ENCODE data around the gene RPL38.
A peak's percentile ranks its signal among the peaks of the same experiment; 100 is the strongest.

RPL38 gene

GRCh38 chr17:74190807-74191406 is 12.6 kb upstream of the RPL38 start:
- peak; percentile 55 for ATAC-seq
- no peak for TF ChIP-seq ZC3H10 (CRISPR knock-in tag; IDR thresholded peaks at IDR 0.05)

GRCh38 chr17:74192950-74193781 is 10.3 kb upstream of the RPL38 start:
- no peak for ATAC-seq
- TF ChIP-seq ZNF565 (CRISPR knock-in tag; conservative IDR thresholded peaks at IDR 0.05; ENCODE audit: low read depth) (no peak), OSR1 (CRISPR knock-in tag; IDR thresholded peaks at IDR 0.05) (no peak), ZNF8 (CRISPR knock-in tag; IDR thresholded peaks at IDR 0.05) (no peak)

- TF ChIP-seq TSHZ2 (CRISPR knock-in tag; IDR thresholded peaks at IDR 0.05): no peak
- TF ChIP-seq ESRRG (CRISPR knock-in tag; IDR thresholded peaks at IDR 0.05): no peak
- no peak for TF ChIP-seq ZFP30 (CRISPR knock-in tag; IDR thresholded peaks at IDR 0.05)
- no peak for TF ChIP-seq ZC3H10 (CRISPR knock-in tag; IDR thresholded peaks at IDR 0.05)
- TF ChIP-seq ARNTL (CRISPR knock-in tag; IDR thresholded peaks at IDR 0.05; ENCODE audit: borderline replicate concordance, low read depth): no peak
- TF ChIP-seq ZNF565 (CRISPR knock-in tag; conservative IDR thresholded peaks at IDR 0.05; ENCODE audit: low read depth): no peak
- no peak for TF ChIP-seq RARB (CRISPR knock-in tag; IDR thresholded peaks at IDR 0.05)
- TF ChIP-seq POU6F1 (CRISPR knock-in tag; IDR thresholded peaks at IDR 0.05; ENCODE audit: borderline replicate concordance, low read depth): no peak
- no peak for TF ChIP-seq GLIS3 (CRISPR knock-in tag; IDR thresholded peaks at IDR 0.05)
- TF ChIP-seq ZNF70 (CRISPR knock-in tag; IDR thresholded peaks at IDR 0.05): no peak
- TF ChIP-seq ZFP3 (CRISPR knock-in tag; IDR thresholded peaks at IDR 0.05): no peak
- TF ChIP-seq OSR1 (CRISPR knock-in tag; IDR thresholded peaks at IDR 0.05): no peak
- no peak for TF ChIP-seq CSRNP3 (CRISPR knock-in tag; IDR thresholded peaks at IDR 0.05)
- TF ChIP-seq ISL1 (CRISPR knock-in tag; IDR thresholded peaks at IDR 0.05): no peak
- no peak for TF ChIP-seq TOX (CRISPR knock-in tag; IDR thresholded peaks at IDR 0.05; ENCODE audit: borderline replicate concordance)
- no peak for TF ChIP-seq CSDC2 (CRISPR knock-in tag; IDR thresholded peaks at IDR 0.05)
- TF ChIP-seq TCF4 (CRISPR knock-in tag; IDR thresholded peaks at IDR 0.05; ENCODE audit: borderline replicate concordance): no peak
- no peak for TF ChIP-seq ZNF8 (CRISPR knock-in tag; IDR thresholded peaks at IDR 0.05)
- no peak for TF ChIP-seq CREB5 (CRISPR knock-in tag; IDR thresholded peaks at IDR 0.05; ENCODE audit: low read depth)
- TF ChIP-seq PATZ1 (CRISPR knock-in tag; IDR thresholded peaks at IDR 0.05; ENCODE audit: borderline replicate concordance): no peak
- no peak for ATAC-seq
Measured at GRCh38 chr17:74194682-74195081, 8.8 kb upstream of the RPL38 start.

Measured in SK-N-SH treated with all-trans-retinoic acid at 6 μM for 48 hours (cell line).